OCI-LY1 (cell line): ENCODE measurements around the gene AQP5.

Experiments
- H2AFZ ChIP-seq: fragments of 200-600 bp; sonication (generic), shearing (Covaris generic); 2 replicates; pipeline ENCODE4 v1.6.0; 2014; ENCODE audit warnings: antibody characterized with exemption, mild to moderate bottlenecking, low read length
- H3F3A ChIP-seq: fragments of 200-600 bp; sonication (generic), shearing (Covaris generic); 2 replicates; pipeline ENCODE4 v1.6.0; 2014; ENCODE audit warnings: mild to moderate bottlenecking, antibody characterized with exemption, low read length, moderate library complexity; ENCODE audit not compliant: insufficient read depth
- H3K27ac ChIP-seq: fragments of 200-600 bp; sonication (generic); 2 replicates; pipeline ENCODE4 v1.5.1; 2014; ENCODE audit warnings: low read length, mixed run types, mild to moderate bottlenecking, low read depth; ENCODE audit not compliant: poor library complexity, severe bottlenecking
- H3K27me3 ChIP-seq: fragments of 200-600 bp; sonication (generic); 2 replicates; pipeline ENCODE4 v1.6.0; 2014; ENCODE audit warnings: antibody characterized with exemption, mild to moderate bottlenecking, low read length, moderate library complexity; ENCODE audit not compliant: insufficient read depth
- H3K36me3 ChIP-seq: fragments of 200-600 bp; sonication (generic); 2 replicates; pipeline ENCODE4 v1.6.1; 2014; ENCODE audit warnings: mild to moderate bottlenecking, antibody characterized with exemption, low read length, moderate library complexity, mixed read lengths; ENCODE audit not compliant: insufficient read depth
- H3K4me1 ChIP-seq: fragments of 200-600 bp; sonication (generic); 2 replicates; pipeline ENCODE4 v1.5.1; 2014; ENCODE audit warnings: mild to moderate bottlenecking, low read length, moderate library complexity; ENCODE audit not compliant: insufficient read depth, severe bottlenecking
- H3K4me2 ChIP-seq: fragments of 200-600 bp; sonication (generic), shearing (Covaris generic); 2 replicates; pipeline ENCODE4 v1.6.1; 2014; ENCODE audit warnings: low read length
- H3K4me3 ChIP-seq: fragments of 200-600 bp; sonication (generic); 2 replicates; pipeline ENCODE4 v1.5.1; 2014; ENCODE audit warnings: low read length, low read depth, mild to moderate bottlenecking, mixed read lengths; ENCODE audit not compliant: poor library complexity, severe bottlenecking
- H3K79me2 ChIP-seq: fragments of 200-600 bp; shearing (Covaris generic); 2 replicates; pipeline ENCODE4 v1.6.1; 2016; ENCODE audit warnings: mixed run types, low read length, mixed read lengths; ENCODE audit not compliant: insufficient read depth
- H3K9ac ChIP-seq: fragments of 200-600 bp; sonication (generic), shearing (Covaris generic); 2 replicates; pipeline ENCODE4 v1.6.1; 2014; ENCODE audit warnings: mild to moderate bottlenecking, low read length, mixed read lengths
- H3K9me2 ChIP-seq: fragments of 200-600 bp; sonication (generic), shearing (Covaris generic); 2 replicates; pipeline ENCODE4 v1.6.1; 2014; ENCODE audit warnings: low read depth, mild to moderate bottlenecking, low read length, mixed read lengths
- H3K9me3 ChIP-seq: fragments of 200-600 bp; shearing (Covaris generic); 2 replicates; pipeline ENCODE4 v1.6.1; 2014; ENCODE audit warnings: low read length, mixed read lengths
- H4K20me1 ChIP-seq: fragments of 200-600 bp; sonication (generic), shearing (Covaris generic); 2 replicates; pipeline ENCODE4 v1.6.0; 2016; ENCODE audit warnings: mild to moderate bottlenecking, low read length; ENCODE audit not compliant: insufficient read depth
- CTCF ChIP-seq: fragments of 200-600 bp; sonication (generic), shearing (Covaris generic); IDR thresholded peaks from 2 replicates; pipeline ENCODE4 v1.5.1; 2017; ENCODE audit warnings: mild to moderate bottlenecking, antibody characterized with exemption, low read length, moderate library complexity, mixed read lengths
- EZH2 ChIP-seq: fragments of 200-600 bp; sonication (generic), shearing (Covaris generic); IDR thresholded peaks from 2 replicates; pipeline ENCODE4 v1.8.0; 2017; ENCODE audit warnings: borderline replicate concordance, mixed run types, mild to moderate bottlenecking, antibody characterized with exemption, low read length, moderate library complexity, mixed read lengths

AQP5 gene

GRCh38 chr12:49979016-49979586, 17.4 kb downstream of the AQP5 start:
- Histone ChIP-seq H3K27ac (no peak overlapping the region), H3K9me2 (no peaks in the 10 kb centered on the region), H3F3A (no peaks in the 10 kb centered on the region), H3K79me2 (no peaks in the 10 kb centered on the region), H3K4me3 (no peak overlapping the region), H4K20me1 (no peaks in the 10 kb centered on the region), H3K9me3 (no peaks in the 10 kb centered on the region), H3K9ac (no peak overlapping the region), H3K36me3 (no peaks in the 10 kb centered on the region), H3K27me3 (no peaks in the 10 kb centered on the region), H3K4me2 (no peak overlapping the region), H2AFZ (no peak overlapping the region), H3K4me1 (no peaks in the 10 kb centered on the region)
- TF ChIP-seq EZH2 (no peak), CTCF (no peak)

- Histone ChIP-seq H3K79me2 (no peaks in the 10 kb centered on the region), H2AFZ (no peak overlapping the region), H3K27me3 (no peaks in the 10 kb centered on the region), H3K4me1 (no peaks in the 10 kb centered on the region), H3K4me2 (no peak overlapping the region), H3K9me3 (no peaks in the 10 kb centered on the region), H3F3A (no peaks in the 10 kb centered on the region), H3K9me2 (no peaks in the 10 kb centered on the region), H3K27ac (no peak overlapping the region), H4K20me1 (no peaks in the 10 kb centered on the region), H3K9ac (no peak overlapping the region), H3K4me3 (no peak overlapping the region), H3K36me3 (peaks cover 2% of the 10 kb centered on the region; the same call in 1 of the 2 replicates)
- TF ChIP-seq CTCF: no peak
- no peak for TF ChIP-seq EZH2
Observed at GRCh38 chr12:49979791-49980190, 18.1 kb downstream of the AQP5 start.

GRCh38 chr12:49980501-49981349, 19.1 kb downstream of the AQP5 start:
- no peaks in the 10 kb centered on the region for H3K9me2 ChIP-seq
- H3K27me3 ChIP-seq: no peaks in the 10 kb centered on the region
- H2AFZ ChIP-seq: no peak overlapping the region
- peaks cover 11% of the 10 kb centered on the region; the same call in 1 of the 2 replicates for H3K36me3 ChIP-seq
- H4K20me1 ChIP-seq: no peaks in the 10 kb centered on the region
- no peaks in the 10 kb centered on the region for H3K79me2 ChIP-seq
- no peaks in the 10 kb centered on the region for H3F3A ChIP-seq
- H3K27ac ChIP-seq: no peak overlapping the region
- H3K9me3 ChIP-seq: no peaks in the 10 kb centered on the region
- no peak overlapping the region for H3K4me2 ChIP-seq
- H3K9ac ChIP-seq: no peak overlapping the region
- no peaks in the 10 kb centered on the region for H3K4me1 ChIP-seq
- TF ChIP-seq EZH2 (no peak), CTCF (no peak)
- H3K4me3 ChIP-seq: no peak overlapping the region
